Stimulated activated CD4-positive, alpha-beta T cell treated with anti-CD3 and anti-CD28 coated beads, Interleukin-4, amount 100 ng/mL, for 4 hours (primary cell): Measurements from ENCODE around the gene IRF9.

Experiments used
- DNase-seq, 2 experiments: peaks; one replicate each; pipeline ENCODE4 v3.0.0-alpha.2; 2020

Gene IRF9

DNA sequence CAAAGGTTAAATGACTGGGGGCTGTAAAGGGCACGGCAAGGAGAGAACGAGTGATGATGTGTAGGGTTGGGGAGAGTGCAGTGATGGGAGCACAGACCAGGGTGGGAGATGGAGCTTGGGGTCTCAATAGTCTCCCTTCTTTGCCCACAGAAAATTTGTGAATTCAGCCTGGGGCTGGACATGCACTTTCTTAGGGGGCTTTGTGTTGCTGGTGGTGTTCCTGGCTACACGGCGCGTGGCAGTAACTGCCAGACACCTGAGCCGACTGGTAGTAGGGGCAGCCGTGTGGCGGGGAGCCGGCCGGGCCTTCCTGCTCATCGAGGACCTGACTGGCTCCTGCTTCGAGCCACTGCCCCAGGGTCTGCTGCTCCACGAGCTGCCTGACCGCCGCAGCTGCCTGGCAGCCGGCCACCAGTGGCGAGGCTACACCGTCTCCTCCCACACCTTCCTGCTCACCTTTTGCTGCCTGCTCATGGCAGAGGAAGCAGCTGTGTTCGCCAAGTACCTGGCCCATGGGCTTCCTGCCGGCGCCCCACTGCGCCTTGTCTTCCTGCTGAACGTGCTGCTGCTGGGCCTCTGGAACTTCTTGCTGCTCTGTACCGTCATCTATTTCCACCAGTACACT is 28.9 kb upstream of the IRF9 start:
- peak in 1 of 2 experiments; percentile 24 for DNase-seq

DNA sequence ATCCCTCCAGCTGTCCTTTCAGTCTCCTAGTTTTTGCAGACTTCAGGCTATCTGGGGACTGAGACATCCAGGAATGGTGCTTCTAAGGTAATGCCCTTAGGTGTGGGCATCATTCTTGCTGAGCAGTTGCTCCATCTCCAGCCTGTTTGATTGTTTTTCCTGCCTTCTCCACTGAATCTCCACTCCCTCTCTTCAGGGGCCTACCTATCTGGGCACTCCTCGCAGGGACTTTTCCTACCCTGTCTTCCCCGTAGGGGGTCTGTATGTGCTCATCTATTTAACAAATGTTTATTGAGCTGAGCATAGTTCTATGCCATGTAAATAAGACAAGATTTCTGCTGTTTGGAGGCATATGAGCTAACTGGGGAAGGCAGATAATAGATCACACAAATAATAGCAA is 28.1 kb upstream of the IRF9 start:
- no peak for DNase-seq

DNA sequence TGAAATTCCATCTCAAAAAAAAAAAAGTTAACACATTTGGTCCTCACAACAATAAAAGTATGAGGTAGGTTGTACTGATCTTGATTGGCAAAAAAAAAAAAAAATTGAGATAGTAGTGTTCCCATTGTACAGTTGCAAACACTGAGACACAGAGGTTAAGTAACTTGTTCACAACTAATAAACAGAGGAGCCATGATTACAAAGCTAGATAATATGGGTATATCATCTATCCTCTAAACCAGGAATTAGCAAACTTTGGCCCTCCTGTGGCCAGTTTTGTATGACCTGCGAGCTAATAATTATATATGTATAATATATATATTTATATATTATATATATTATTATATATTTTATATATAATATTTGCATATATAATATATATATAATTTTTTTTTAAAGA is 27.3 kb upstream of the IRF9 start:
- no peak for DNase-seq

DNA sequence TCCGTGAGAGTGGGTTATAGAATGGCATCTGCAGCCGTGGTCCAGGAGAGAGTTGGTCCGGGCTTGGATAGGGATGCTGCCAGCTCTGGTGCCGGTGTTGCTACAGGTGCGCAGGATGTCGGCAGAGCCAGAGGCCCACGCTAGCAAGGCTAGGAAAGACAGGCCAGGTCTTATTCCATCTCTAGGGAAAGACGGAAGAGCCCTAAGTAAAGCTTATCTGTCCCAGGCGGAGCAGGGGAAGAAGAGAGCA is 25.6 kb upstream of the IRF9 start:
- no peak for DNase-seq

DNA sequence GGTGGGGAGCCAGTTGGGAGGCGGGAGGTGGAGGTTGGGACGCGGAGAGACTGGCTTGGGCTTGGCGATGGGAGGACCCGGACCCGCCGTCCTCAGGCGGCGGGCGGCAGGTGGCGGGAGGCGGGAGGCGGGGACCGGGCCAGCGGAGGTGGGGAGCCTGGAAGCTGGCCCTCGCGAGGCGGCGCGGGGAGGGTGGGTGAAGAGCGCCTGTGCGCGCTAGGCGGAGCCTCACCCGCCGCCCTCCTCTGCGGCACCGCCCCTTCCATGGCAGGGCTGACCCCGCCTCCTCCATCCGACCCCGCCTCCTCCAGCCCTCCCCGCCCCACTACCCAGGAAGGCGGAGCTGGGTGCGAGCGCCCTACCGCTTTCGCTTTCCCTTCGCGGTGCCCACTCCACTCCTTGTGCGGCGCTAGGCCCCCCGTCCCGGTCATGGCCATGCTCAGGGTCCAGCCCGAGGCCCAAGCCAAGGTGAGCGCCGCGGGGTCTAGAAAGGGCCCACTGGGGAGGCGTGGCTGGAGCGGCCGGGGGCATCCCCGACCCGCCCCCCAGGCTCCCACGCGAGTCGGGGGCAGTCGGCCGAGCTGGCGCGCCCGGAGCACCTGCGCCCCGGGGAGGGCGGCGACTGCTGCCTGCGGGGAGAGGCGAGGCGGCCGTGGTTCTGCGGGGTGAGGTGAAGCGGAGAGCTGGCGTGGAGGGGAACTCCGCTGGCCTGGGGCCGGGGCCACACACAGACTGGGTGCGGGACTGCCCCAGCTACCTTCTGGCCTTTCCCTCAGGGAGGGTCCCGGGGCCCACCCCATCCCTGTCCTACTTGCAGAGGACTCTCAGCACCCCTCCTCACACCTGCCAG is 25.0 kb upstream of the IRF9 start, which contains the start of gene PSME1:
Gene PSME1, plus strand, starts transcription at position 361 of the 850 bp plus-strand sequence. Its CDS starts 69 bp downstream, at position 430.
- peak; percentile 91 to 95 for DNase-seq

DNA sequence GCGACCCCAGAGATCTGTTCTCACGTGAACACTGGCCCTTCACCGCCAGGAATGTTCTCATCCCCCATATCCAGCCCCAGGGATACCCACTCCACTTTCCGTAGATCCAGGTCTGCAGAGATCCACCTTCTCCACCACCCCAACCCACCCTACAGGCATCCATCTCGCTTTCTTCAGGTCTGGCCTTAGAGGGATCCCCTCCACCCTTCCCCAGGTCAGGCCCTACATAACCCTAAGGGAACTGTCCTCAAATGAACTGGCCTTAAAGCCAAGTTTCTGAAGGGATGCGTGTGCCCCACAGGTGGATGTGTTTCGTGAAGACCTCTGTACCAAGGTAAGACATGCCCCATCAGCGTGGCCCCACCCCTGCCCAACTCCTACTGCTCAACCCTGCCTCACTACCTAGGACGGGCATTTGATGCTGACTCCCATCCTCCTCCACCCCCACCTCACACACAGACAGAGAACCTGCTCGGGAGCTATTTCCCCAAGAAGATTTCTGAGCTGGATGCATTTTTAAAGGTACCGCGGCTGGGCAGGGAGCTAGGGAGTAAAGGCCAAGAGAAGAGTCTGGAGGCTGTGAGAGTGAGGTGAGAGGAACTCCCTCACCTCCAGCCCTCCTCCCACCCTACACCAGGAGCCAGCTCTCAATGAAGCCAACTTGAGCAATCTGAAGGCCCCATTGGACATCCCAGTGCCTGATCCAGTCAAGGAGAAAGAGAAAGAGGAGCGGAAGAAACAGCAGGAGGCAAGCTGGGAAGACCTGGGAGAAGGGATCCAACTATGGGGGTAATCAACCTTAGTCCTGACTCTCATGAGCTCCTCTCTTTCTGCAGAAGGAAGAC is 24.2 kb upstream of the IRF9 start:
- DNase-seq, result no peak

DNA sequence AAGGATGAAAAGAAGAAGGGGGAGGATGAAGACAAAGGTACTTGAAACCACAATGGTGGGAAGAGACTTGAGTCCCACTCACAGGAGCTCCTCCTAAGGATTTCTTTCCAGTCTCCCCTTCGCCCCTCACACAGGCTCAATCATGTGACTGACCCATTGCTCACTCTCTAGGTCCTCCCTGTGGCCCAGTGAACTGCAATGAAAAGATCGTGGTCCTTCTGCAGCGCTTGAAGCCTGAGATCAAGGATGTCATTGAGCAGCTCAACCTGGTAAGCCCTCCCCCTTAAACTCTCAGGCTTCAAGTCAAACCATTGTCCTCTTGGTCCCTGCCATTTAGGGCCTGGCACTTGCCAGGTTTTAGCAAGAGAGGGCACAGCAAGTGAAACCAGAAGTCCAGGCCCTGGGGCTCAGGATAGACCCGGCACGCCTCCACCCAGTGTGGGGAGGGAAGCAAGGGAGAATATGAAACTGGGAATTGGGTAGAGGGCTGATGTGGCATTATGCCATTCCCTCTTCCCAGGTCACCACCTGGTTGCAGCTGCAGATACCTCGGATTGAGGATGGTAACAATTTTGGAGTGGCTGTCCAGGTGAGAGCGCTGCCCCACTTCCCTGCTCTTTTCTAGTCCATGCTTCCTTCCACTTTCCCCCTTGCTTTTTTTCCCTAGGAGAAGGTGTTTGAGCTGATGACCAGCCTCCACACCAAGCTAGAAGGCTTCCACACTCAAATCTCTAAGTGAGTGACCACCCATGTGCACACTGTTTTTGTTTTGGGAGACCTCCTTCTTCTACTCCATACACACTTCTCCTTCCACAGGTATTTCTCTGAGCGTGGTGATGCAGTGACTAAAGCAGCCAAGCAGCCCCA is 23.3 kb upstream of the IRF9 start:
- no peak for DNase-seq

DNA sequence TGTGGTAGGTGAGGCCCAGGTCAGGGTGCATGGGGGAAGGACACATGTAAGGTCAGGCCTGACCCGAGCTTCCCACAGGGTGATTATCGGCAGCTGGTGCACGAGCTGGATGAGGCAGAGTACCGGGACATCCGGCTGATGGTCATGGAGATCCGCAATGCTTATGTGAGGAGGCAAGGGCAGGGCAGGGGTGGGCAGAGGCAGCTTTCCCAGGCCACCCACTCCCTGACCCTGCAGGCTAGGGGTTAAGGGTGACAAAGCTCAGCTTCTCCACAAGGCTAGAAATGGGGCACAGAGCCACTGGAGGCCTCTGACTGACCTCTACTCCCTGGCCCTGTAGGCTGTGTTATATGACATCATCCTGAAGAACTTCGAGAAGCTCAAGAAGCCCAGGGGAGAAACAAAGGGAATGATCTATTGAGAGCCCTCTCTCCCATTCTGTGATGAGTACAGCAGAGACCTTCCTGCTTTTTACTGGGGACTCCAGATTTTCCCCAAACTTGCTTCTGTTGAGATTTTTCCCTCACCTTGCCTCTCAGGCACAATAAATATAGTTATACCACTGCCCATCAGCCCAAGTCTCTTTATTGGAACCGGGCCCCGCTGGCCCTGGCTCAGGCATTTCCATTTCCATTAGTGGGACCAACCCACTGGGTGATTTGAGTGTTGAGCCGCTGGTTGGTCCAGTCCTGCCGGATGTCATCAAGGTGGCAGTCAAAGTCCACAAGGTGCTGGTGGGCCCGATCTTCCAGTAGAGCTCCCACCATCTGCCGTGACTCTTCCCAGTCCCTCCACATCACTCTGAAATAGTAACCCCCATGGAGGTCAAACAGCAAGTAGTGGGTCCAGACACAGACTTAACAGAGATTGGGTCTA is 22.4 kb upstream of the IRF9 start:
- DNase-seq, result no peak

DNA sequence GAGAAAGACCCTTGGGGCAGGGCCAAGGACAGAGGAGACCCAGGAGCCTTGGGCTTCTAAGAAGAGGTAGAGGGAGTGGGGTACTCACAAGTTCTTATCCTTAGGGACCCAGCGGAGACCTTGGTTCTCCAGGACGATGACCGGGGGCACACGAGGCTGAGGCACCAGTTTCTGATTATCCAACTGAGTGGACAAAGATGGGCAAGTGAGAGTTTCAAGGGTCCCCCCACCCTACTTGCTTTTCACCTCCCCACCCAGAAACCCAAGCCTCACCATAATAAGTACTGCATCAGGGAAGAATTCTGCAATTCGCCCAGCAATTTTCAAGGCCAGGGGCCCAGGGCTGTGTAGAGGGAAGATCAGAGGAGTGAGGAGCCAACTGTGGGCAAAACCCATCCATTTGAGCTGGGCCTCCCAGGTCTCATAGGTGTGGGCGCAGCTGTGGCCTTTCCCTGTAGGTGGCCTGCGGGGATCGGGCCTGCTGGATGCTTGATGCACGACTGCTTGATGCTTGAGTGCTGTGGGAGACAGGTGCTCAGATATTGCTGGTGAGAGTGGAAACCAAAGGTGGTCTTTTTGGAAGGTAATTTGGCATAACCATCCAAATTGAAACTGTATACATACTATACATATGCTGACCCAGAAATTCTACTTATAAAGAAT is 21.7 kb upstream of the IRF9 start:
- no peak for DNase-seq

DNA sequence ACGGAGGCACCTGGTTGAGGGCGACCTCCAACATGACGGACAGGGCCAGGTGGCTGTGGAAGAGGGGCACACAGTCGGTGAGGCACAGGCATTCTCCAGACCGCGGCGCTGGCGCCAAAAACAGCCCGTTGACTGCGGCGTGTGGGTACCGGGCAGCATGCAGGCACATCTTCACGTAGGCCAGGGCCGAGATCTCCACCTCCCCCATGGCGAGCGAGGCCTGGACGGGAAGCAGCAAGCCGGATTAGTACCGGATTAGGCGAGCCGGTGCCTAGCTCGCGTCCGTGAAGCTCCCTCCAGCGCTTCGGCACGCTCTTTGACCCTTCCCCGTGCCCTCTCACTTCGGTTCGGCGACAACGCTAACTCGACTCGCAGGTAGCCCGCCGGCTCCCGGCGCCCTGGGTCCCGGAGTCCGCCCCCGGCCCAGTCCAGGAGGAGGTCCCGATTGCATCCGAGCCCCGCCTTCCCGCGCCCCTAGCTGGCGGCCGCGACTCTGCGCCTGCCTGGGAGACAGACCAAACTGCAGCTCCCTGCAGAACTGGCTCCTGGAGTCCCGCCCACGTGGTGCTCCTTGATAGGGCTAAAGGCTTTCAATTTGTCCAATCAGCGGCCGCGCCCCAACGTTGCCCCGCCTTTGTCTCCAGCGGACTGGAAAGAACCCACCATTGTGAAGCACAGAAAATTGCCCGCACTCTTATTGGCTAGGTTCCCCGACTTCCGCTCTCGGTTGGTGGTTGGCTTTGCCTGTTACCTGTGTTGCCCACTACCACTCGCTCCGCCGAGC is 19.8 kb upstream of the IRF9 start, which contains the start of gene EMC9:
Gene EMC9, minus strand, starts transcription at position 495 of the 784 bp plus-strand sequence. Its CDS starts 287 bp downstream, at position 208.
- peak; percentile 99 for DNase-seq

DNA sequence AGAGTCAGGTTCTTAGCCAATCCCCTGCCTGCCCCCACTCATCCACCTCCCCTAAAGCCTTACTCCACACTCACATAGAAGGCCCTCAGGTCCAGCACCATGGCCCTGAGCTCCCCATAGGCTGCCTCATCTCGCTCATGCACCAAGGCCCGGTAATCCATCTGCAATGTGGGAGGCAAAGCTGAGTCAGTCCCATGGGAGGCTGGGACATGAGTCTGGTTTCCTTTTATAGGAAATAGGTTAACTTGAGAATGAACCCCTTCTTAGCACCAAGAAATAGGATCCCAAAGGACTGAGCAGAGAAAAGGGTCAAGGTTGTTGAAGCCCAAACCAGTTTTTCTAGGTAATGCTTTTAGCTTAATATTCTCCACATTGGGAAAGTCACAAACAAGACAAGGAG is 17.6 kb upstream of the IRF9 start:
- DNase-seq, result no peak

DNA sequence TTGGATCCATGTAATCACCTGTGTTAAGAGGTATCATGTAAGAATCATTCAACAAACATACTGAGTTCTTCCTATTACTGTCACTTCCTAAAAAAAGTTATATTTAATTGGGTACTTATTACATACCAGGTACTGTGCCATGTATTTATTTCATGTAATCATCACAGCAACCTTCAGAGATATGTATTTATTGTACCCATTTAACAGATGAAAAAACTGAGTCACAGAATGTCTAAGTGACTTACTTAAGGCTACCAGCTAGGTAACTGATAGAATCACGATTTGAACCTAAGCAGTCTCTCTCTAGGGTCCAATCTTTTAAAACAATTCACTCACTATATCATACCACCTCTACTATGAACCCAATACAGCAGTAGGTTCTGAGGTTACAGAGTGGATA is 16.6 kb upstream of the IRF9 start:
- no peak for DNase-seq

DNA sequence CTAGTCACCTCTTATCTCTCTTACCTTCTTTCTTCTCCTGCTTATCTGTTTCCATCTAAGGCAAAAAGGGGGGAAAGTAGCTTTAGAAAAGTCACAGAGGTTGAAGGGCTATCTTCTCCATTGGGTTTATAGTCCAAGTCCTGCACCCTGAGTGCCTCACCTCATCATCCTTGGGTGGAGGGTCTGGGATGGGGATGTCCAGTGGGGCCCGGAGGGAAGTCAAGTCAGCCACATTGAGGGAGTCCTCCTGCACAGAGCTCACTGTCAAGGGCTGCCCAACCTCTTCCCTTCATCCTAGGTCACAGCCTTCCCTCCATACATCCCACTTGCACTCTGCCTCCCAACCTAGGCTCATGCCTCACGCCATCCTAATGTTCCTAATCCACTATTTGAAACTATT is 15.8 kb upstream of the IRF9 start:
- DNase-seq, result no peak

DNA sequence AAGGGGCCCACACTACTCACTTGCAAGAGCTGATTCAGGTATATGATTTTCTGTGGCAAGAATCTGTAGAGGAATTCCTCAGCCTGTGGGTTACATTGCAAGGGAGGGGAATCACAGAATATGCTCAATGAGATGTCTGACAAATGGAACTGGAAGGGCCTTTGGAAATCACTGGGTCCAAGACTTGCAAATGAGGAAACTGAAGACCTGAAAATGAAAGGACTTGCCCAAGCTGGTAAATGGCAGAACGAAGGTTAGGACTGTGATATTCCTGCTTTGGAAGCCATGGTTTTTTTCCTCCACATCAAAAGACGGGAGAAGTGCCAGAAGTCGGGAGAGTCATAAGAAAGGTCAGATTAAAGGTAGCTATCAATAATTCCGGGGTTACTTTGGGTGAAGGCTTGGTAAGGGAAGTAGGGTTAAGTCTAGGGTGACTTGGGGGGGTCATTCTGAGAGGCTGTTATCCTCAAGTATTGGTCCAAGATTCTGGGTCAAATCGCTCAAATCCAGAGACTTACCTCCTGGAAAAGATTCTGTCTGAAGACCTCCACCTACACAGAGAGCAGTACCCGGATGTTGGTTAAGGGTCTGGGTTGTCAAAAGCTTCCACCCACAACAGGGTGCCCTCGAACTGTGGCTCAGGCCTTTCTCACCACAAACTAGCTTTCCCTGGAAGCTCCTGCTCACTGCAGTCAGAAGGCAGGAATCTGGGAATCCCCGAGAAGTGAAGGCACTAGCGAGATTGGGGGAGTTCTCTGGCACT is 15.2 kb upstream of the IRF9 start:
- no peak for DNase-seq

DNA sequence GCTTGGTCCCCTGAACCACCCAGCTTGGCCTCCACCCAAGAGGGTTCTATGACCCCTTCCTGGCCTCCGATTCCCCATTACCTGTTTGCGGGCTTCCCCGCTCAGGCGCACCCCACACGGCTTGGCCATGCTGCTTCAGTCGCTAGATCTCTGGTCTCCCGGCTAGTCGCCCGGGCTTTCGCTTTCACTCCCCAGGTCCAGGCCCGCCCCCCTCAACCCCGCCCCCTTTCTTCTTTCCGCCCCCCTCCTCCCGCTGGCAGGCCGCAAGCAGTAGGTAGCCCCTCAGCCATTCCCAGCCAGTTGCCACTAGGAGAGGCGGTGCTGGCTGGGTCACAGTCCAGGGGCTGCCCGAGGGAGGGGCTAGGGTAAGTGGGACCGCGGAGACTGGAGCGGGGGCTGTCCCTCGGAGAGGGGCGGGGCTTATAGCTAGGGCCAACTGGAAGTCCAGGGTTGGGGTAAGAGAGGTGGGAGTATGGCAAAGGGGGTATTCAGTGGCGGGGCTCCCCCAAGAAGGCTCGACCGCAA is 14.6 kb upstream of the IRF9 start, which contains the start of gene PSME2:
Gene PSME2, minus strand, starts transcription at position 158 of the 525 bp plus-strand sequence. Its CDS starts 29 bp downstream, at position 129.
- peak; percentile 76 to 79 for DNase-seq

DNA sequence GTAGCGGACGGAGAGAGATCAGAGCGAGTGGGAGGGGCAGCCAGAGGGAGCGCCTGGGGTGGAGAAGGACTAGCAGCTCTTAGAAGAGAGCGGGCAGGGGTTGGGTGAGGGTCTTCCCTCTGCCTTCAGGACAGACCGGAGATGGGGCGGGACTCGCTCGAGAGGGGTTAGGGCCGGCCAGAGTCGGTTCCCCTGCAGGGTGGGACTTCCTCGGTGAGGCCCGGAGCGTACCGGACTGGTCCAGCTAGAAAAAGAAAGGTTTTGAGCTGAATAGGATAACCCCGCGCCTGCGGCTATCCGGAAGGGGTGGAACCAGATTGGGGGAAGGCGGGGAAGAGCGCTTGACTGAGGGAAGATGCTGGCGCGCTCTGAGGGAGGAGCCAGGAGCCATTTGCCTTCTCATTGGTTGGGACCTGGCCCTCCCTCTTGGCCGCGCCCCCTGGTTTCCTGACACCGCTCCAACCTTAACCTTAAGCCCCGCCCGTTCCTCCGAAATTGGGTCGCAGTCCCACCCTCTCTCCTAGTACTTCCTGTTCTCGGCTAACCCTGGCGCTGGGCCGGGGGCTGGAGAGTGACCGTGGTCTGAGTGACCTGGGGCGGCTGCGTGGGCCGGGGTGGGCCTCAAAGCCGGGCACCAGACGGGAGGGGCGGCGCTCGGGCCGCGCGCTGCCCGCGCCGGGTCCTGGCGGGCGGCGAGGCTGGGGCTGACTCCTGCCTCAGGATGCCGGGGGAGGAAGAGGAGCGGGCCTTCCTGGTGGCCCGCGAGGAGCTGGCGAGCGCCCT is 13.9 kb upstream of the IRF9 start, which contains the start of gene RNF31:
Gene RNF31, plus strand, starts transcription at position 521 of the 783 bp plus-strand sequence. Its CDS starts 201 bp downstream, at position 722.
- DNase-seq, result peak; percentile 95 to 98

DNA sequence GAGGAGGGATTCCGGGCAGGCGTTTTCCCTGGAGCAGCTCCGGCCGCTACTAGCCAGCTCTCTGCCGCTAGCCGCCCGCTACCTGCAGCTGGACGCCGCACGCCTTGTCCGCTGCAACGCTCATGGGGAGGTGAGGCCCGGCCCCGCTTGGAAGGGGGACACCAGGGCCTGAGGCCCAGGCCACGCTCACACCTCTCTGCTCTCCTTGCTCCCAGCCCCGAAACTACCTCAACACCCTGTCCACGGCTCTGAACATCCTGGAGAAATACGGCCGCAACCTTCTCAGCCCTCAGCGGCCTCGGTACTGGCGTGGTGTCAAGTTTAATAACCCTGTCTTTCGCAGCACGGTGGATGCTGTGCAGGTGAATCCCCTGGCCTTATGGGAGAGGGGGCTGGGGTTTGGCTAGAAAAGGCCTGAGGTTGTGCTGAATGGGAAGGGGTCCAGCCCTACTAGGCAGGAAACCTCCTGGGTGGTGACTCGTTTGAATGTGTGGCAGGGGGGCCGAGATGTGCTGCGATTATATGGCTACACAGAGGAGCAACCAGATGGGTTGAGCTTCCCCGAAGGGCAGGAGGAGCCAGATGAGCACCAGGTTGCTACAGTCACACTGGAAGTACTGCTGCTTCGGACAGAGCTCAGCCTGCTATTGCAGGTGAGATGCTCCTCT is 13.2 kb upstream of the IRF9 start:
- no peak for DNase-seq
